Measurements from ENCODE around the gene UQCR11.

DNA sequence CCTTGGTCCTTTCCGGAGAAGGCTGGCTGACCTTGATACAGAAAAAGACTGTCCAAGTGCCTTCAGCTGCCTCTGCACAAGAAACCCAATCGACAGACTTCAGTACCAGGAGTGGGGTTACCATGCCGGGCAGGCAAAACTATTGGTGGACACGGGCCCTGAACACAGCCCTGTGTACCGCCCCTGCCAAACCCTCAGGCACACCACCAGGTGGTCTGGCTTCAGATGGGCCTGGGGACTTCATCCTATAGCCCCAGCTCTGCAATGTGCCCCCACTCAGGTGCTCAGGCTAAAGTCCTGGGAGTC, 29.6 kb upstream of the UQCR11 start:
- TF ChIP-seq, protein P1, sequence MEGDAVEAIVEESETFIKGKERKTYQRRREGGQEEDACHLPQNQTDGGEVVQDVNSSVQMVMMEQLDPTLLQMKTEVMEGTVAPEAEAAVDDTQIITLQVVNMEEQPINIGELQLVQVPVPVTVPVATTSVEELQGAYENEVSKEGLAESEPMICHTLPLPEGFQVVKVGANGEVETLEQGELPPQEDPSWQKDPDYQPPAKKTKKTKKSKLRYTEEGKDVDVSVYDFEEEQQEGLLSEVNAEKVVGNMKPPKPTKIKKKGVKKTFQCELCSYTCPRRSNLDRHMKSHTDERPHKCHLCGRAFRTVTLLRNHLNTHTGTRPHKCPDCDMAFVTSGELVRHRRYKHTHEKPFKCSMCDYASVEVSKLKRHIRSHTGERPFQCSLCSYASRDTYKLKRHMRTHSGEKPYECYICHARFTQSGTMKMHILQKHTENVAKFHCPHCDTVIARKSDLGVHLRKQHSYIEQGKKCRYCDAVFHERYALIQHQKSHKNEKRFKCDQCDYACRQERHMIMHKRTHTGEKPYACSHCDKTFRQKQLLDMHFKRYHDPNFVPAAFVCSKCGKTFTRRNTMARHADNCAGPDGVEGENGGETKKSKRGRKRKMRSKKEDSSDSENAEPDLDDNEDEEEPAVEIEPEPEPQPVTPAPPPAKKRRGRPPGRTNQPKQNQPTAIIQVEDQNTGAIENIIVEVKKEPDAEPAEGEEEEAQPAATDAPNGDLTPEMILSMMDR (IDR thresholded peaks at IDR 0.05; ENCODE audit: low read depth, low read length) = no peak
- no peak for TF ChIP-seq EZH2phosphoT487 (IDR thresholded peaks at IDR 0.05; ENCODE audit: low read depth)
